ENCODE measurements around the gene COX7A2L.

DNA sequence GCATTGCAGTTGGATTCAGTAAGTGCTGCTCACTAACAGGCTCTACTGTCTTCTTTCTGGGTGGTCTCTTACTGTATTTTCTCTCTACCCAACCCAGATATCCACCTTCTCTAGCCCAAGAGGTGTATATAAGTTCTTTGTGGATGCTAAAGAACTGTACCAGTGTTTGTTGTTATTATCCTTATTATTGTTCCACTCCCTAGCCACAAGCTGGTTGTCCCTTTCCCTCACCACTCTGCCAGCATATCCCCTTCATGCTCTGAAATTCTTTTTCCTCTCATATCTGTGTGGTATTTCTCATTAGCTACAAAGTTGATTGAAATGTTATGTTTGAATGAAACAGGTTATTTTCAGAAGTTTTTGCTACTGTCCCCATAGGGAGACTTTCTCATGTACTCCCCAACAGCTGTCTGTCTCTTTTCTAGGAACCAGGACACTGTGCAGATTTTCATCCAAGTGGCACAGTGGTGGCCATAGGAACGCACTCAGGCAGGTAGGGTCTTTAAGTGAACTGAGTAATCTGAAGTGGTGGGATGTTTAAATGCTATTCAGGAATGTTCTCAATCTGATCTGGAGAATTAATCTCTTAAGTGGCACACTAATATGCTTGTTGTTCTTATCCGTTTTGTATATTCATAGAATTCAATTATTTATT, 56.8 kb downstream of the COX7A2L start:
- TF ChIP-seq, protein P1, sequence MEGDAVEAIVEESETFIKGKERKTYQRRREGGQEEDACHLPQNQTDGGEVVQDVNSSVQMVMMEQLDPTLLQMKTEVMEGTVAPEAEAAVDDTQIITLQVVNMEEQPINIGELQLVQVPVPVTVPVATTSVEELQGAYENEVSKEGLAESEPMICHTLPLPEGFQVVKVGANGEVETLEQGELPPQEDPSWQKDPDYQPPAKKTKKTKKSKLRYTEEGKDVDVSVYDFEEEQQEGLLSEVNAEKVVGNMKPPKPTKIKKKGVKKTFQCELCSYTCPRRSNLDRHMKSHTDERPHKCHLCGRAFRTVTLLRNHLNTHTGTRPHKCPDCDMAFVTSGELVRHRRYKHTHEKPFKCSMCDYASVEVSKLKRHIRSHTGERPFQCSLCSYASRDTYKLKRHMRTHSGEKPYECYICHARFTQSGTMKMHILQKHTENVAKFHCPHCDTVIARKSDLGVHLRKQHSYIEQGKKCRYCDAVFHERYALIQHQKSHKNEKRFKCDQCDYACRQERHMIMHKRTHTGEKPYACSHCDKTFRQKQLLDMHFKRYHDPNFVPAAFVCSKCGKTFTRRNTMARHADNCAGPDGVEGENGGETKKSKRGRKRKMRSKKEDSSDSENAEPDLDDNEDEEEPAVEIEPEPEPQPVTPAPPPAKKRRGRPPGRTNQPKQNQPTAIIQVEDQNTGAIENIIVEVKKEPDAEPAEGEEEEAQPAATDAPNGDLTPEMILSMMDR (conservative IDR thresholded peaks at IDR 0.05; ENCODE audit: low read depth in 2 of 2) = no peak
- TF ChIP-seq POLR2AphosphoS5 (IDR thresholded peaks at IDR 0.05; ENCODE audit: low read depth) (no peak), EZH2 (IDR thresholded peaks at IDR 0.05; ENCODE audit: low read depth, unreplicated experiment) (no peak), CREB1 (CRISPR knock-in tag; IDR thresholded peaks at IDR 0.05; ENCODE audit: low read depth) (no peak)
- TF ChIP-seq, protein P2, sequence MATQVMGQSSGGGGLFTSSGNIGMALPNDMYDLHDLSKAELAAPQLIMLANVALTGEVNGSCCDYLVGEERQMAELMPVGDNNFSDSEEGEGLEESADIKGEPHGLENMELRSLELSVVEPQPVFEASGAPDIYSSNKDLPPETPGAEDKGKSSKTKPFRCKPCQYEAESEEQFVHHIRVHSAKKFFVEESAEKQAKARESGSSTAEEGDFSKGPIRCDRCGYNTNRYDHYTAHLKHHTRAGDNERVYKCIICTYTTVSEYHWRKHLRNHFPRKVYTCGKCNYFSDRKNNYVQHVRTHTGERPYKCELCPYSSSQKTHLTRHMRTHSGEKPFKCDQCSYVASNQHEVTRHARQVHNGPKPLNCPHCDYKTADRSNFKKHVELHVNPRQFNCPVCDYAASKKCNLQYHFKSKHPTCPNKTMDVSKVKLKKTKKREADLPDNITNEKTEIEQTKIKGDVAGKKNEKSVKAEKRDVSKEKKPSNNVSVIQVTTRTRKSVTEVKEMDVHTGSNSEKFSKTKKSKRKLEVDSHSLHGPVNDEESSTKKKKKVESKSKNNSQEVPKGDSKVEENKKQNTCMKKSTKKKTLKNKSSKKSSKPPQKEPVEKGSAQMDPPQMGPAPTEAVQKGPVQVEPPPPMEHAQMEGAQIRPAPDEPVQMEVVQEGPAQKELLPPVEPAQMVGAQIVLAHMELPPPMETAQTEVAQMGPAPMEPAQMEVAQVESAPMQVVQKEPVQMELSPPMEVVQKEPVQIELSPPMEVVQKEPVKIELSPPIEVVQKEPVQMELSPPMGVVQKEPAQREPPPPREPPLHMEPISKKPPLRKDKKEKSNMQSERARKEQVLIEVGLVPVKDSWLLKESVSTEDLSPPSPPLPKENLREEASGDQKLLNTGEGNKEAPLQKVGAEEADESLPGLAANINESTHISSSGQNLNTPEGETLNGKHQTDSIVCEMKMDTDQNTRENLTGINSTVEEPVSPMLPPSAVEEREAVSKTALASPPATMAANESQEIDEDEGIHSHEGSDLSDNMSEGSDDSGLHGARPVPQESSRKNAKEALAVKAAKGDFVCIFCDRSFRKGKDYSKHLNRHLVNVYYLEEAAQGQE (IDR thresholded peaks at IDR 0.05; ENCODE audit: unreplicated experiment) = no peak
